Nephron progenitor cell (in vitro differentiated cells): ENCODE results near the gene GALNT18.

Experiments
- DNase-seq: peaks from one replicate; pipeline ENCODE4 v3.0.0; 2021
- H3K27ac Mint-ChIP-seq: 2 replicates; pipeline ENCODE4 v1.8.0; 2021; ENCODE audit warnings: mild to moderate bottlenecking, moderate library complexity, mixed read lengths
- H3K27me3 Mint-ChIP-seq: 2 replicates; pipeline ENCODE4 v1.8.0; 2021; ENCODE audit warnings: mild to moderate bottlenecking, low read depth, mixed read lengths; ENCODE audit not compliant: poor library complexity
- H3K36me3 Mint-ChIP-seq: 2 replicates; pipeline ENCODE4 v1.8.0; 2021; ENCODE audit warnings: low read depth, mixed read lengths
- H3K4me1 Mint-ChIP-seq: 2 replicates; pipeline ENCODE4 v1.8.0; 2021; ENCODE audit warnings: mixed read lengths
- H3K4me3 Mint-ChIP-seq: 2 replicates; pipeline ENCODE4 v1.8.0; 2021; ENCODE audit warnings: mild to moderate bottlenecking, moderate library complexity, mixed read lengths
- H3K9me3 Mint-ChIP-seq: 2 replicates; pipeline ENCODE4 v1.8.0; 2021; ENCODE audit warnings: mild to moderate bottlenecking, moderate library complexity, mixed read lengths
- CTCF ChIP-seq: fragments of 200-600 bp; sonication (generic); IDR thresholded peaks from 2 replicates; pipeline ENCODE4 v1.5.0; 2021; ENCODE audit warnings: antibody characterized with exemption

GALNT18 gene

GRCh38 chr11:11229647-11230046 is 392.2 kb downstream of the GALNT18 start:
- H3K27me3 Mint-ChIP-seq: peaks cover 14% of the 10 kb centered on the region
- H3K4me1 Mint-ChIP-seq: peaks cover 9% of the 10 kb centered on the region
- peaks cover 9% of the 10 kb centered on the region for H3K9me3 Mint-ChIP-seq
- no peak for TF ChIP-seq CTCF
- DNase-seq: no peak
- H3K27ac Mint-ChIP-seq: no peak overlapping the region
- no peak overlapping the region for H3K4me3 Mint-ChIP-seq
- H3K36me3 Mint-ChIP-seq: no peaks in the 10 kb centered on the region

DNA sequence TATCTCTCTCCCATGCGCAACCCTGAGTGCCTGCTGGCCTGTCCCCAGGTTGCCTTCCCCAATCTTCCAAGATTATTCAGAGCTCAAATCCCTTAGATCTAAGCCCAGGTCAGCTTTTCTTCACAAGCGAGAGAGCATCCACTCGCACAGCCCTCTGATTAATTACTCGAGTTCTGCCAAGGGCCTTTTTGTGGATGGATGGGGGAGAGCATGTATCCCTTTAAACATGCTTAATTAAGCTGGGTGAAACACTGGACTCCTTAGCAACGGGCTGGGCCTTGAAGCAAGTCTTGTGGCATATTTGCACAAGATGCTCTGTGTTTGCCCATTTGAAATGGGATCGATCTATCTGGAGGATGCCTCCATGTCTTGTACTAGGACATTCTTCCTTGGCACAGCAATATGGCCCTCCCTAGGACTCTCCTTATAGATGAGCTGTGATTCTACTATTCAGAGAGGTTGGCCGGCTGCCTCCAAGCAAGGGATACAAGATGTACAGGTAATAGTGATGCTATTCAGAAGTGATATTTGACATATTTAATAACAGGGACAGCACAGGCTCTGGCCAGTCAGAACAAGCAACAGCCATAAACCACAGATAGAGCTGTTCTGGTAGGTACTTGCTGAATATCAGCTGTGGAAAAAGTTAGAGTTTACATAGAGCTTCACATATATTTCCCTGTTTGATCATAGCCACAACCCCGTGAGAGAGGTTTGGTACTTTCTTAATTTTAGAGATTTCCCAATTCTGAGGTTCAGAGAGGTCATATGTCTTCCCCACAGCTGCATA is 394.3 kb downstream of the GALNT18 start:
- TF ChIP-seq CTCF: no peak
- Mint-ChIP-seq H3K36me3 (no peaks in the 10 kb centered on the region), H3K27ac (no peak overlapping the region), H3K9me3 (peaks cover 9% of the 10 kb centered on the region), H3K27me3 (peaks cover 14% of the 10 kb centered on the region), H3K4me3 (no peak overlapping the region), H3K4me1 (peaks cover 9% of the 10 kb centered on the region)
- no peak for DNase-seq
